Cerebellar nuclear complex (tissue), 1 donor: Measurements from ENCODE around the gene ZSCAN10.

Experiments used
- DNase-seq, 2 experiments: peaks; one replicate each; lab custom pipeline; 2025; lab: John Stamatoyannopoulos, UW

ZSCAN10 gene

DNA sequence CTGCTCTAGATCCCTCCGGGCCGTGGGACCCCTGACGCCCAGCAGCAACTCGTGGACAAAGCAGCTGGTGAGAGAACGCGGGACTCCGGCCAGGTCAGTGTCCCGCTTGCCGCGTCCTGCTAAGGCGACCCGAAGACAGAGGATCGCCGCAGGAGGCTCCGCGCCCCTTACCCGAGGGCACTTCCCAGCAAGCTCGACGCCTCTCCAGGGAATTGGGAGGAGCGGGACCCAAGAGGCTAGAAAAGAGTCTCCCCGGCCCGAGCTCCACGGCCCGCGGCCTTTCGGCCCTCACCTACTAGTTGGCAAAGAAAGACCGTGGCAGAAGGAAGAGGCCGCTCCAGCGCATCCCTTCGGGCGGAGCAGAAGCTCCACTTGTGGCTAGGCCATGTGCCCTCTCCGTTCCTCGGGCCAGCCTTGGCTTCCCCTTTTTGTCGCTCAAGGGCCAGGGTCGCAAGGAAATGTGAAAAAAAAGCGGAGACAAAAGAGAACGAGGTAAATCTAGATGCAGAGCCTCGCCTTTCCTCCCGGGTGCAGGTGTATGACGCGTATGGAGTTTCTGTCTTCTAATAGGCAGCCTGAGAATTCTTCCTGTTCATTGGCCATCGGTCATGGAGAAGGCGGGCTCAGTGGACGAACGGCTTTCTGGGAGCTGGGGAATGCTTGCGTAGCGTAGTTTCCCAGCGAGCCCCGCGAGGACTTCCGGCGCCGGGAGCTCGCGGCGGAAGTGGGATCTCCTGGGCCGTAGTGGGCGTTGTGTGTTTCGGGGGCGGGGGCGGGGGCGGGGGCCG lies 35.4 kb upstream of the ZSCAN10 start, which contains the start of gene ZNF213:
ZNF213 (plus strand) TSS at position 692 of the 788 bp plus-strand sequence. CDS start 2,252 bp downstream, outside the sequence.
- peak; percentile 93 to 98 for DNase-seq

DNA sequence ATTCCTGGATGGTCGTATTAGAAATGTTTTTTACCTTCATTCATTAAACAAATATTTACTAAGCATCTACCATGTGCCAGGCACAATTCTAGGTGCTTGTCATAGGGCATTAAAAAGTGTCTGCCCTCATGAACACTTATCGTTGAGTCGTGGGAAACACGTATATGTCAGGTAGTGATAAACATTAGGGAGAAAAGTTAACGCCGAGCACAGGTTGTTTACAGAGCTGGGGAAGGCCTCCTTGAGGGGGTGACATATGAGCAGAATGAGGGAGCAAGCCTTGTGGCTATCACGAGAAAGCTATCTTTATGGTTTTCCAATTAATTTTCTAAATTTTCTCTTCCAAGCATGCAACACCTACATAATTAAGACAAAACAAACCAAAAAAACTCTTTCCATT lies 34.8 kb upstream of the ZSCAN10 start:
- no peak for DNase-seq

DNA sequence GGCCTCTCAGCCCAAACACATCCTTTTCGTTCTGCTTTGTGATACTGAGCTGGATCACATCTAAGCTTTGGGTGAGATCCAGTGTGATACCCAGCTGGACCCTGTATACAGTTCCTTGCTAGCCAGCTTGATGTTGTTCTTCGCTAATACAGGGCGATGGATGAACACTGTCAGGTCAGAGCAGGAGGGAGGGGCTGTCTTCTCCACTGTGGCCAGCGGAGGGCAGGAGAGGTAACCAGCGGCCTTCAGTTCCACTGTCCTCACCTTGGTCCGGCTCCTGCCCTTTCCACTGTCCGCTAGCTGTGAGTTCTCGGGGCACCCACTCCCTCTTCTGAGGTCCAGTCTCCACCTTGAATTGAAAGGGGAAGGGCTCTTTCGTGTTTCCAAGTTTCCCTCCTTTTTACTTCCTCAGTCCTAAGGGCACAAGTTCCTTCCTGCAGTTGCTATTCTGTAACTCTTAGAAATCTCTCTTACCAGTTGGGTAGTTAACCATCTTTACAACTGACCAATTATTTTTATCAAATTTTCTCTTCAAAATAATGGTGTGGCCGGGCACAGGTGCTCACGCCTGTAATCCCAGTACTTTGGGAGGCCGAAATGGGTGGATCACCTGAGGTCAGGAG lies 32.8 kb upstream of the ZSCAN10 start:
- no peak for DNase-seq

DNA sequence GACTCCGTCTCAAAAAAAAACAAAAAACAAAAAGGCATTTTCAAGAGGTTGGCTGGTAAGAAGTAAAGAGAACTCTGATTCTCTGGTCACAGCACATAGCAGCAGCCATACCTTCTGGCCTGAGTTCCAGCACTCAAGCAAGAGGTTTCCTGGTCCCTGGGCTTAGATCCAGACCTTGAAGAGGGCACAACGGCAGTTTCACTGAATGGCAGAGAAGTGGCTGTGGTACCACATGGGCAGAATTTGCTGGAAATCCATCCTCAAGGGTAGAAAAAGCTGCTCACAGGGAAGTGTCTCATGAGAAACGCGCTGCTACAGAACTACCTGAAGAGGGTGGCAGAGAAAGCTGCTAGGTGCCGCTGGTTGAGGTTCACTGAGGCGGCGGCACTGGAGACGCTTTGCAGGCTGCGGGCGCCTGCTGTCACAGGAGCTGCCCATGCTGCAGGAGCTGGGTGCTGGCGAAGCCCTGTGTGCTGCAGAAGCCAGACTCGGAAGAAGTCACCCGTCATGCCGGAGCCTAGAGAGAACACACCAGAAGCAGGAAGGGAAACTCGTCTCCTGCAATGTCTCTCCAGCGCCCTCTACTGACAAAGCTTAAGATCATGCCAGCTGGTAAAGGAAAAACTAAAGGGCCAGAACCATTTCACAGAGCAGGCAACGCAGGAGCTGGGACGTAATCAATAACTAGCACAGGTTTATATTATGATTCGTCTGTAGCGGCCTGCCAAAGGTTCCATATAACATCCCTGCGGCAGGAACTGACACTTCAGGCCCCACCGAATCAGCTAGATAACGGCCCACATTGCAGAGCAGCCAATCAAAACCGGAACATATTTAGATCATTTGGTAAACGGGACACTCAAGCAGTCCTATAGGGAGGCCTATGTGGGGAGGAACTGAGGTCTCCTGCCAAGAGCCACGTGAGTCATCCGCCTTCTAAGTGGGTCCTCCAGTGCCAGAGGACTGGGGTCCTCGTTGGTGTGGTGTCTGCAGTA lies 30.3 kb upstream of the ZSCAN10 start:
- DNase-seq, result peak; percentile 64 to 84

DNA sequence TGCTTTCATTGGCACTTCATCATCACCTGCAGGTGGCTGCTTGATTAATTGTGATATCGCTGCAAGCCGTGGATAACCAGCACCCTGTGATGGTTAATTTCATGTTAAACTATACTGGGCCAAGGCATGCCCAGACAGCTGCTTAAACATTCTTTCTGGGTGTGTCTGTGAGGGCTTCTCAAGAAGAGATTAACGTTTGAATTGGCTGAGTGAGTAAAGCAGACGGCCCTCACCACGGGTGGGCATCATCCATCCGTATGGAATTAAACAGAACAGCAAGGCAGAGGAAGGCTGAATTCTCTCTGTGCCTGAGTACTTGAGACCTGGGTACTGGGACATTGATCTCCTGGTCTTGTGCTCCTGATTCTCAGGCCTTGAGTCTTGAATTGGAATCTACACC lies 28.7 kb upstream of the ZSCAN10 start:
- peak in 1 of 2 experiments; percentile 30 for DNase-seq

DNA sequence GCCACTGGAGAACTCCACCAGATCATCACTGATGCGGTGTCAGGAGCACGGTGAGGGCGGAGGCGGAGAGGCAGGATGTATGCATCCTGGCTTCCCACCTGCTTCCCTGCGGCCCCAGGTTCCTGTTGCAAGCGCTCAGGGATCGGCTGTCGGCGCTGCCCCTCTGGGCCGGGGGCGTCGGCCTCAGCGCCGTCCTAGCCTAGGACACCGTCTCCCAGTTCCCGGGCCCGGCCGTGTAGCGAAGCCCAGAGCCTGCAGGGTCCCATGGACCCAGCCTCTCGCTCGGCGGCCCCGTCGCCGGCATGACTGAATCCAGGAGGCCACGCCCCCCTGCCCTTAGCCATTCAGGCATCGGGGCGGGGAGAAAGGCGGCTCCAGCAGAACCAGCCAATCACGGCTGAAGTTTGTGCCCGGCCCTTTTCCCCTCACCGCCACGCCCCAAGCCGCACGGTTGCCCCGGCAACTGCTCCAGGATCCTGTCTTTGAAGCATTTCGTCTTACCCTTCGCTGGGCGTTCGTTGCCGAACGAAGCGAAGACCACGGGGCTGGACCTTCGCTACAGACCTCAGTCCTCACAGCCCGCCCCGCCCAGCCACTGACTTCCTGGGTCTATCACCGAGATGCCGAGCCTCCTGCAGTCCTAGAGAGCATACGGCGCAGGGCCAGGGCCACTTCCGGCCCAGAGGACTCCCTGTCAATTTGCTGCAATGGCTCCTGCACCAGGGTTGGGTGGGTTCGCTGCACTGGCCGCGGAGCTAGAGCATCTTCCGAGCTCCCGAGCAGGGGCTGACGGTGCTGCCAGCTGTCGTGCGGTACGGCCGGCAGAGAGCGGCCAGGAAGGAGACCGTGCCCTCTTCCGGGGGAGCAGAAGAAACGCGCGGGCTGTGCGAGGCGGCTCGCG lies 25.1 kb upstream of the ZSCAN10 start:
- peak in 1 of 2 experiments; percentile 84 for DNase-seq

DNA sequence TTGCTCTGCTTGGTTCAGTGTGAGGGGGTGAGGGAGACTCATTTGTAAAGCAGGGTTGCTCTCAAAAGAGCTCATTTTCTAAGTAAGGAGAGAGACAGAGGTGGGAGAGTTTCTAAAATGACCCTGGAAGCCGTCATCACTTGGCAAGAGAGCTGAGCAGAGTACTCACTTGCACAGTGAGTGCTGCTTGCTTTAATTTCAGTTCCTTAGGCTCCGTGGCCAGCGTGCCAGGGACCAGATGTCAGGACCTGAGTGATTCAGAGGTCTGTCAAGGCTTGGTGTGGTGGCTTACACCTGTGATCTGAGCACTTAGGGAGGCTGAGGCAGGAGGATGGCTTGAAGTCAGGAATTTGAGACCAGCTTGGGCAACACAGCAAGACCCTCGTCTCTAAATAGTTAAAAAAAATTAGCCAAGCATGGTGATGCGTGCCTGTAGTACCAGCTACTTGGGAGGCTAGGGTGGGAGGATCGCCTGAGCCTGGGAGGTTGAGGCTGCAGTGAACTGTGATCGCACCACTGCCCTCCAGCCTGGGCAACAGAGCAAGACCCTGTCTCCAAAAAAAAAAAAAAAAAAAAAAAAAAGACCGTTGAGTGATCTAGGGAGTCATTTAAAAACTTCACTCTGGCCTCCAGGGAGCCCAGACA lies 24.0 kb upstream of the ZSCAN10 start:
- no peak for DNase-seq

DNA sequence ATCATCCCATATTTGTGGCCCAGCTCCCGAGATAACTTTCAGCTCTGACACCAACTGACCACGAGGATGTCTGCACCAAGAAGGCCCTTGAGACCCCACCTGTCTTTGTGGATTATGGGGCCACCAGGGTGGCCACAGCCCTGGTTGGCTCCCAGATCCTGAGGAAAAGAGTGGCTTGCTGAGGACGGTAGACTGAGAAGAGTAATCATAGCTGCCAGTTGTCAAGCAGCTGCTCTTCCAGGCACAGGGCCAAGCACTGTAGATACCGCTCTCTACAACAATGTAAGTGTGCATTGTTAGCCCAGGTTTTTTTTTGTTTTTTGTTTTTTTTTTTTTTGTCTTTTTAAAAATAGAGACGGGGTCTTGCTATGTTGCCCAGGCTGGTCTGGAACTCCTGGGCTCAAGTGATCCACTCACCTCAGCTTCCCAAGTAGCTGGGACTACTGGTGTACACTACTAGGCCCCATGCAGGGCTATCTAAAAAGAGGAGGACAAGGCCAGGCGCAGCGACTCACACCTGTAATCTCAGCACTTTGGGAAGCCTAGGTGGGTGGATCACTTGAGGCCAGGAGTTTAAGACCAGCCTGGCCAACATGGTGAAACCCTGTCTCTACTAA lies 22.9 kb upstream of the ZSCAN10 start:
- DNase-seq, result no peak

DNA sequence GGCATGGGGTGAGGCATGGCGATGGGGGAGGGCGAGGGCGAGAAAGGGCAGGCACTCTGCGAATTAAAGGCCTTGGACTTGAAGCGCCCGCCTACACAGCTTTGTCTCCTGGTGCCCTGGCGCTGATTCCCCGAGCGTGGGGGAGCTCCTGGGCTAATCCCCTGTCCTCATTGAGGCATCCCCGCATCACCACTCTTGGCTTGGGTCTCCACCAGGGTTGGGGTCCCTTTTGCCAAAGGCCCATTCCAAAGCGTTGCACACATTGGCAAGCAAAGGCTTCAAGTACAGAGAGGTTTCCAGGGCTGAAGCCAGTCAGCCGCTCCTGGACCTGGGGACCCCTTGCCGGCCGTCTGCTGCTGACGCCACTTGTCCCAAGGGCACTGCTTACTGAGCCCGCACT lies 21.3 kb upstream of the ZSCAN10 start:
- no peak for DNase-seq

DNA sequence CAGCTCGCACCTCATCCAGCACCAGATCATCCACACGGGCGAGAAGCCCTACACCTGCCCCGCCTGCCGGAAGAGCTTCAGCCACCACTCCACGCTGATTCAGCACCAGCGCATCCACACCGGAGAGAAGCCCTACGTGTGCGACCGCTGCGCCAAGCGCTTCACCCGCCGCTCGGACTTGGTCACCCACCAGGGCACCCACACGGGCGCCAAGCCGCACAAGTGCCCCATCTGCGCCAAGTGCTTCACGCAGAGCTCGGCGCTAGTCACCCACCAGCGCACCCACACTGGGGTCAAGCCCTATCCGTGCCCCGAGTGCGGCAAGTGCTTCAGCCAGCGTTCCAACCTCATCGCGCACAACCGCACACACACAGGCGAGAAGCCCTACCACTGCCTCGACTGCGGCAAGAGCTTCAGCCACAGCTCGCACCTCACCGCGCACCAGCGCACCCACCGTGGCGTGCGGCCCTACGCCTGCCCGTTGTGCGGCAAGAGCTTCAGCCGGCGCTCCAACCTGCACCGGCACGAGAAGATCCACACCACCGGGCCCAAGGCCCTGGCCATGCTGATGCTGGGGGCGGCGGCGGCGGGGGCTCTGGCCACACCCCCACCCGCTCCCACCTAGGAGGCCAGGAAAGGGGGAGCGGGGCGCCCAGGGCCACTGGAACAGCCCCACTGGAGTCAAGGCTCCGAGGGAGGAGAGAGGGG lies 20.8 kb upstream of the ZSCAN10 start:
- no peak for DNase-seq

DNA sequence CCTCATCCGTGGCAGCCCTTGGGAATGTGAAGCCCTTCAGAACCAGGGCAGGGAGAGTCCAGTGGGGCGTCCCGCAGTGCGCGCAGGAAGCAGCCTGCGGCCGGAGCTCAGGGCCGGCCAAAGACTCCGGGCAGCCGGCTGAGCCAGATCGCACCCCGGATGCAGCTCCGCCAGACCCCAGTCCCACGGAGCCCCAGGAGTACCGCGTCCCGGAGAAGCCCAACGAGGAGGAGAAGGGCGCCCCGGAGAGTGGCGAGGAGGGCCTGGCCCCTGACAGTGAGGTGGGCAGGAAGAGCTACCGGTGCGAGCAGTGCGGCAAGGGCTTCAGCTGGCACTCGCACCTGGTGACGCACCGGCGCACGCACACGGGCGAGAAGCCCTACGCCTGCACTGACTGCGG lies 20.2 kb upstream of the ZSCAN10 start:
- no peak for DNase-seq

DNA sequence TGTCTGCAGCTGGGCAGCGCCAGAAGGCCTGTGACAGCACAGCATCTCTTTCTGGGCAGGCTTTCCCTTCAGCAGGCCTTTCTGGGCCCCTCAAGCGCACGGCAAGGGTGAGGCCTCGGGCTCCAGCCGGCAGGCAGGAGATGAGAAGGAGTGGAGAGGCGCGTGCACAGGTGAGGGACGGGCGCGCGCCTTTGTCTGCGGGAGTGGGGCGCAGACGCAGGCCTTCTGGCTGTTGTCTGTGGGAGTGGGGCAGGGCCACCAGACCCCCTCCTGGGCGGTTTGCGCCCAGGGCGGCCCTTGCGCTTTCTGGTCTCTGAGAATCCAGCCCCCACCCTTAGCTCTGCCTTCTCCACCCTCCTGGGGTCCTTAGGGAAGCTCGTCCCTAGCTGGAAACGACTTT lies 19.8 kb upstream of the ZSCAN10 start:
- DNase-seq, result no peak

DNA sequence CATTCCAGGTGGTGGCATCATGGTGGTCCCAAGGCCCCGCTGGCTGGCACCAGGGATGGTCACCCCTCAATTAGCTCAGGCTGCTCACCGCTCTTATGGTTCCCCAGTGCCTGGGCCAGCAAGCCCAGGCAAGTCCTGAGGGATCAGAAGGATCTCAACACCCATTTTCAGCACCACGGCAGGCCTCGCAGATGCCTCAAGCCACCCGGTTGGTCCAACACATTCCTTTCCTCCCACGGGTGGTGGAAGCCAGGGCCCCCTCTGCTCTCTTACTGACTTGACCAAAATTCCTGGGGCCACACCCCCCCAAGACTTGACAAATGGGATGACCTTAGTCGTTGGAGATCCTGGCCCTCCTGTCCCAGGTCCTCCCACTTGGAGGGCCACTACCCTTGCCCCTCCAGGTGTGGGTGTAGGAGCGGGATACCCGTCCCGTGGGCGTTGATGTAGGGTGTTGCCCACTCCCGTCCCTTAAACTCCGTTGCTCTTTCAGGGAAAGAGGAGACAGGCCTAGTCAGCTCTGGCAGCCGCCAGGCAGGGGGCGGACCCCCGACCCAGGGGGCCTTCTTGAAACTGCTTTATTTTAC lies 19.2 kb upstream of the ZSCAN10 start:
- DNase-seq, result no peak

DNA sequence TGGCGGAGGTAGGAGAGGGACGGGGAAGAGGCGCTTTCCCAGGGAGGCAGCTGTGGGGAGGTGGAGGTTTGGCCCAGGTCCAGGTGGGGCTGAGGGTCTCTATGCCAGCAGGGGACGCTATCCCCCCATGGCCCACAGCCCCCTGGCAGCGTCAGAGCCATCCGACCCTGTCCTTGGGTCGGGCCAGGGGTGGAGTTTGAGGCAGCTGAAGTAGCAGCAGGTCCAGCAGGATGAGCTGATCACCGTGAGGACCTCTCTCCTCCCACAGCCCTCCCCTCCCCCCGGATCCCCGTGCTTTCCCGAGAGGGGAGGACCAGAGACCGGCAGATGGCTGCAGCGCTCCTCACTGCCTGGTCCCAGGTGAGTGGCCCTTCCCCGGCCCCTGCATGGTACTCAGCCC lies 16.5 kb upstream of the ZSCAN10 start:
- DNase-seq, result no peak

DNA sequence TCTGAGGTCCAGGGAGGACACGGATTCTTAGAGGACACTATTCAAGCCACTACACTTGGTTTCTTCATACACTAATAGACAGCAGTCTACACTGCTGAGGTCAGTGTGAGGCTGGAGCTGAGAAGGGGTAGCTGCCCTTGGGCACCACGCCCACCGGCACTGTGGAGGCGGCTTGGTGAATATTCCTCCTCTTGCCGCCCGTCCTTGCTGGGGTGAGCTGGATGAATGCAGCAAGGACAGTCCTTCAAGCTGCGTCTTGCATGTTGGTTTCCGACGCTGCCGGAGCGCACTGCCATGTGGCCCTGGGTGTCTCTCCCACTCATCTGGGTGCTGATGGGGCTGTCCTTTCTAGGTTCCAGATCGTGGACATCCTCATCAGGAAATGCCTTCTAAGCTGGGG lies 15.9 kb upstream of the ZSCAN10 start:
- no peak for DNase-seq

DNA sequence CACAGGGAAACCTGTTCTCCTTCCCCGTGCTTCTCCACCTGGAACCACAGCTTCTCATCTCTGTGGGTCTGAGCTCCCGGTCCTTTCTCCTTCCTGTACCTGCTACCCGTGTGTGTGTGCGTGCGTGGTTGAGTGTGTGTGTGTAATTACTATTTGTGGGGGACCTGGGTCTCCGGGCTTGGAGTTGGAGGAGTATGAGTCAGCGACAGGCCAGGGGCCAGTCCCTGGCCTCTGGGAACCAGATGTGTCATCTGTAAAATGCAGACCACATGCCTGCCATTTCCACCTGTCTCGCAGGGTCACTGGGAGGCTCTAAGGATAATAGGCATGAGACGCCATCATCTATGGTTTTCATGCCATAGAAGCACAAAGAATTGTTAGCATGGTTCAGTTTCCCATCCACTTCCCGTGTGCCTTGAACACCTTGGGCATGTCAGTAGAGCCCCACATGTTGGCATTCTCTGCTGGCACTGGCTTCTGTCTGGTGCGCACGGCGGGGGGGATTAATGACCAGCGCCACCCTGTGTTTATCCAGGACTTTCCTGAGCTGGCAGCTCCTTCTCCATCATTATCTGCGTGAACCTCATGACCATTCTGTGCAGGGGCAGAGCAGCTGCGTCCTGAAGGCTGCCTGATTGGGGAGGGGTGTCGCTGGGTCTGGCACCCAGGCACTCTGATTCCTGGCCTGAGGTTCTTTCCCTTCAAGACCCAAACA lies 14.8 kb upstream of the ZSCAN10 start:
- no peak for DNase-seq

DNA sequence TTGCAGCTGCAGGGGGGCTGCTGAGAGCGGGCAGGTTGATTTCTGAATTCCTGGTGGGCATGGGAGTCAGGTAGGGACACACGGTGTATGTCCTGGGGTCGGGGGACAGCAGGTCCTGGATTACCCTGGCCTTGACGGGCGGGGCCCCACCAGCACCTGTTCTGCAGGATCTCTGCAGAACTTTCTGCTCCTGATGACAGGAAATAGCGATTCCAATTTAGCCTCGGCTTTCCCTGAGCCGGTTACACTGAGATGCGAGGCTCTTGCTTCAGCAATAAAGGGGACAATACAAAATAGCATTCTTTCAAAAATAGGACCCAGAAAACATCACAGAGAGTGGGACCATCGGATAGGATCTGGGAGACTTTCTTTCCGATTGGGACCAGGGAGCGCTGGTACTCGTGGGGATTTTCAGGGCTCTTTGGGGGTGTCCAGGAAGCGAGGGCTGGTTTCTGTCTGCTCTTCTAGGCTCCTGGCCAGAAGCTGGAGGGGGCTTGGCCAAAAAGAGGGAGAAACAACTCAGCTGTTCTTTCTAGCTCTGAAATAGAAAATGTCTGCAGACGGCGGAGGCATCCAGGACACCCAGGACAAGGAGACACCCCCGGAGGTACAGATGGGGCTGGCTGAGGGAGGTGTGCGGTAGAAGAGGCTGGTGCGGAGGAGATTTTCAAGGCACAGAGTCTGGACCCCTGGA lies 13.9 kb upstream of the ZSCAN10 start:
- DNase-seq, result no peak
